GM12878 (cell line): Measurements from ENCODE around the gene PSMD1. TPM values are rescaled to one million over a fixed set of nuclear protein-coding genes. Genes with fewer than 3 reads are reported as not detected.
A peak's percentile ranks its signal among the peaks of the same experiment; 100 is the strongest.

Experiments used
- ATF7 ChIP-seq: fragments of 450-650 bp; IDR thresholded peaks from 2 replicates; pipeline ENCODE4 v1.6.1; 2016; ENCODE audit warnings: low read depth, mild to moderate bottlenecking
- BCL11A ChIP-seq: IDR thresholded peaks from 2 replicates; pipeline ENCODE4 v1.6.1; 2011; ENCODE audit warnings: low read depth, low read length
- CEBPB ChIP-seq, 2 experiments: fragments of 150-350 bp in 1 of 2; IDR thresholded peaks; 2 replicates each; pipeline ENCODE4 v1.6.1; 2012 to 2014; ENCODE audit warnings: low read depth in 2 of 2, low read length in 2 of 2, borderline replicate concordance in 1 of 2, inconsistent platforms in 1 of 2
- CHD1 ChIP-seq: IDR thresholded peaks from 2 replicates; pipeline ENCODE4 v1.6.1; 2012; ENCODE audit warnings: low read depth, low read length, improper control_type of control experiment
- EED ChIP-seq: sonication (generic); IDR thresholded peaks from 2 replicates; pipeline ENCODE4 v1.6.1; 2016; ENCODE audit warnings: antibody characterized with exemption, low read depth
- GATAD2B ChIP-seq: fragments of 450-650 bp; conservative IDR thresholded peaks from 2 replicates; pipeline ENCODE4 v1.6.1; 2017; ENCODE audit warnings: low read depth, mild to moderate bottlenecking, moderate library complexity
- HDGF ChIP-seq: fragments of 450-650 bp; IDR thresholded peaks from 2 replicates; pipeline ENCODE4 v1.6.1; 2016; ENCODE audit warnings: antibody characterized with exemption
- MYC ChIP-seq: IDR thresholded peaks from 2 replicates; pipeline ENCODE4 v1.6.1; 2011; ENCODE audit warnings: mild to moderate bottlenecking, low read length, moderate library complexity, inconsistent platforms; ENCODE audit not compliant: insufficient read depth, insufficient replicate concordance, insufficient read length, severe bottlenecking
- NR2C2 ChIP-seq: IDR thresholded peaks from 2 replicates; pipeline ENCODE4 v1.6.1; 2011; ENCODE audit warnings: borderline replicate concordance, low read depth; ENCODE audit not compliant: control insufficient read depth, insufficient read length
- POLR2A ChIP-seq: IDR thresholded peaks from 2 replicates; pipeline ENCODE4 v1.6.1; 2011; ENCODE audit warnings: low read depth, mild to moderate bottlenecking, low read length
- RELA ChIP-seq: fragments of 450-650 bp; IDR thresholded peaks from 2 replicates; pipeline ENCODE4 v1.8.0; 2014; ENCODE audit warnings: borderline replicate concordance; ENCODE audit not compliant: partially characterized antibody
- SIN3A ChIP-seq: IDR thresholded peaks from 2 replicates; pipeline ENCODE4 v1.6.1; 2012; ENCODE audit warnings: low read depth, low read length, improper control_type of control experiment
- SMAD5 ChIP-seq: IDR thresholded peaks from 2 replicates; pipeline ENCODE4 v1.6.1; 2016; ENCODE audit warnings: antibody characterized with exemption, low read depth
- STAT3 ChIP-seq: IDR thresholded peaks from 2 replicates; pipeline ENCODE4 v1.6.1; 2011; ENCODE audit warnings: low read depth, low read length, improper control_type of control experiment
- ZNF217 ChIP-seq: fragments of 450-650 bp; IDR thresholded peaks from 2 replicates; pipeline ENCODE4 v1.6.1; 2017; ENCODE audit warnings: antibody characterized with exemption, mild to moderate bottlenecking
- polyA plus RNA-seq, 11 experiments: library from polyadenylated mRNA; depleted of rRNA in 4 of 11; unstranded in 6 of 11; stranded (reverse) in 5 of 11; fragments of >200 nt; fragmentation: Nextera tagmentation in 4 of 11; fragmentation: Illumina TruSeq in 1 of 11; extraction: Ambion mirVana in 4 of 11; extraction: Trizol in 1 of 11; gene quantifications; 1 replicate in 1 of 11; 2 replicates in 10 of 11; pipeline versions ENCODE4 v1.2.1 to v1.2.3, GENCODE V29; 2011 to 2016; ENCODE audit warnings: inconsistent platforms in 2 of 11, missing spikeins in 2 of 11, low read depth in 1 of 11
- total RNA-seq, 4 experiments: library from RNA; depleted of rRNA in 3 of 4; stranded (reverse); fragments of >200 nt in 3 of 4; fragmentation: Illumina TruSeq in 1 of 4; extraction: Trizol in 1 of 4; gene quantifications; 2 replicates each; pipeline versions ENCODE4 v1.2.1 to v1.2.3, GENCODE V29; 2013 to 2021
- TF ChIP-seq, protein P1 (sequence below): fragments of 450-650 bp; IDR thresholded peaks from 2 replicates; pipeline ENCODE4 v1.6.1; 2017; ENCODE audit warnings: mild to moderate bottlenecking, low read depth, inconsistent platforms; ENCODE audit not compliant: poor library complexity, severe bottlenecking
- TF ChIP-seq, protein P2 (sequence below): IDR thresholded peaks from 2 replicates; pipeline ENCODE4 v1.6.1; 2012; ENCODE audit warnings: low read depth, low read length, improper control_type of control experiment
- TF ChIP-seq, protein P3 (sequence below): fragments of 450-650 bp; conservative IDR thresholded peaks from 2 replicates; pipeline ENCODE4 v1.6.1; 2017; ENCODE audit warnings: mild to moderate bottlenecking, moderate library complexity
- TF ChIP-seq, protein P4 (sequence below): fragments of 450-650 bp; IDR thresholded peaks from 2 replicates; pipeline ENCODE4 v1.6.1; 2017; ENCODE audit warnings: mild to moderate bottlenecking, moderate library complexity
- TF ChIP-seq, protein P5 (sequence below): fragments of 450-650 bp; IDR thresholded peaks from 2 replicates; pipeline ENCODE4 v1.6.1; 2014; ENCODE audit warnings: mild to moderate bottlenecking

The PSMD1 gene
- total and polyA plus RNA-seq, 10 of the 15 experiments (the other 5 are each of a cell fraction or from before 2014, with no cell fraction given) = 87.4 to 220 (median 139) TPM

DNA sequence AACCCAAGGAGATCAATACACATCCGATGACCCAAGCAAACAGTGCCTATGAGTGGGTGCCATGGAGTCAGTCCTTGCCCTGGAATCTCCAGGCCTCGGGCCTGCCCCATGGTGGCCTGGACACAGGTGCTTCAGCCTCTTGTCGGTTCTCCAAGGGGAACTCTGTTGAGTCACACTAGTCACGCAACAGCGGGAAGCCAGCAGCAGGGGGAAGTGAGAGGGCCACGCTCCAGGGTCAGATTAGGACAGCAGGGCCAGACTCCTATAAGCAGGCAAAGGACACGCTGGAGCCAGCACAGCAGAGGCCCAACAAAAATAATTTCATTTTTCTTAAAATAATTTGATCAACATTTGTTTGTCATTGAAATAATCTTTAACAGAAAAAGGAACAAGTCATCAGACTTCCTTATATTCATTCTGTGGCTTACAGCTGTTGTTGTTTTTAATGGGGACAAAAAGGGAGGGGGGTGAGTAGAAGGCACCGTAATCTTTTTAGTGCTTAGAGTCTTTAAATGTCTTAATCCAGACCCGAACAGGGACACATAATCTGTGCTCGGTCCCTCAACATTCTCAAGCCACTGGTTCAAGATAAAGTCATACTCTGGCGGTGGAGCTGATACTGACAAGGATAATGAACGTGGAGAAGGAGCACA lies 125.3 kb downstream of the PSMD1 start (continued):
- TF ChIP-seq, protein P1, sequence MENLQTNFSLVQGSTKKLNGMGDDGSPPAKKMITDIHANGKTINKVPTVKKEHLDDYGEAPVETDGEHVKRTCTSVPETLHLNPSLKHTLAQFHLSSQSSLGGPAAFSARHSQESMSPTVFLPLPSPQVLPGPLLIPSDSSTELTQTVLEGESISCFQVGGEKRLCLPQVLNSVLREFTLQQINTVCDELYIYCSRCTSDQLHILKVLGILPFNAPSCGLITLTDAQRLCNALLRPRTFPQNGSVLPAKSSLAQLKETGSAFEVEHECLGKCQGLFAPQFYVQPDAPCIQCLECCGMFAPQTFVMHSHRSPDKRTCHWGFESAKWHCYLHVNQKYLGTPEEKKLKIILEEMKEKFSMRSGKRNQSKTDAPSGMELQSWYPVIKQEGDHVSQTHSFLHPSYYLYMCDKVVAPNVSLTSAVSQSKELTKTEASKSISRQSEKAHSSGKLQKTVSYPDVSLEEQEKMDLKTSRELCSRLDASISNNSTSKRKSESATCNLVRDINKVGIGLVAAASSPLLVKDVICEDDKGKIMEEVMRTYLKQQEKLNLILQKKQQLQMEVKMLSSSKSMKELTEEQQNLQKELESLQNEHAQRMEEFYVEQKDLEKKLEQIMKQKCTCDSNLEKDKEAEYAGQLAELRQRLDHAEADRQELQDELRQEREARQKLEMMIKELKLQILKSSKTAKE = no peak
- TF ChIP-seq SIN3A (no peak), RELA (peak; percentile 47), GATAD2B (peak; percentile 44; the same call in 1 of the 2 replicates), EED (peak; percentile 95), POLR2A (0 out of 2 replicates have a peak, but pooled peaks have one; percentile 22), BCL11A (peak; percentile 77), NR2C2 (no peak), HDGF (no peak; the same call in 1 of the 2 replicates), ATF7 (peak; percentile 39; the same call in 1 of the 2 replicates), STAT3 (no peak), CHD1 (no peak), ZNF217 (no peak), MYC (no peak), SMAD5 (no peak), CEBPB (IDR thresholded peaks at IDR 0.05; ENCODE audit: borderline replicate concordance in 1 of 2, low read depth in 2 of 2, low read length in 2 of 2) (no peak)
- TF ChIP-seq, protein P2, sequence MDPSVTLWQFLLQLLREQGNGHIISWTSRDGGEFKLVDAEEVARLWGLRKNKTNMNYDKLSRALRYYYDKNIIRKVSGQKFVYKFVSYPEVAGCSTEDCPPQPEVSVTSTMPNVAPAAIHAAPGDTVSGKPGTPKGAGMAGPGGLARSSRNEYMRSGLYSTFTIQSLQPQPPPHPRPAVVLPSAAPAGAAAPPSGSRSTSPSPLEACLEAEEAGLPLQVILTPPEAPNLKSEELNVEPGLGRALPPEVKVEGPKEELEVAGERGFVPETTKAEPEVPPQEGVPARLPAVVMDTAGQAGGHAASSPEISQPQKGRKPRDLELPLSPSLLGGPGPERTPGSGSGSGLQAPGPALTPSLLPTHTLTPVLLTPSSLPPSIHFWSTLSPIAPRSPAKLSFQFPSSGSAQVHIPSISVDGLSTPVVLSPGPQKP = no peak
- TF ChIP-seq, protein P3, sequence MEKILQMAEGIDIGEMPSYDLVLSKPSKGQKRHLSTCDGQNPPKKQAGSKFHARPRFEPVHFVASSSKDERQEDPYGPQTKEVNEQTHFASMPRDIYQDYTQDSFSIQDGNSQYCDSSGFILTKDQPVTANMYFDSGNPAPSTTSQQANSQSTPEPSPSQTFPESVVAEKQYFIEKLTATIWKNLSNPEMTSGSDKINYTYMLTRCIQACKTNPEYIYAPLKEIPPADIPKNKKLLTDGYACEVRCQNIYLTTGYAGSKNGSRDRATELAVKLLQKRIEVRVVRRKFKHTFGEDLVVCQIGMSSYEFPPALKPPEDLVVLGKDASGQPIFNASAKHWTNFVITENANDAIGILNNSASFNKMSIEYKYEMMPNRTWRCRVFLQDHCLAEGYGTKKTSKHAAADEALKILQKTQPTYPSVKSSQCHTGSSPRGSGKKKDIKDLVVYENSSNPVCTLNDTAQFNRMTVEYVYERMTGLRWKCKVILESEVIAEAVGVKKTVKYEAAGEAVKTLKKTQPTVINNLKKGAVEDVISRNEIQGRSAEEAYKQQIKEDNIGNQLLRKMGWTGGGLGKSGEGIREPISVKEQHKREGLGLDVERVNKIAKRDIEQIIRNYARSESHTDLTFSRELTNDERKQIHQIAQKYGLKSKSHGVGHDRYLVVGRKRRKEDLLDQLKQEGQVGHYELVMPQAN = no peak
- TF ChIP-seq, protein P4, sequence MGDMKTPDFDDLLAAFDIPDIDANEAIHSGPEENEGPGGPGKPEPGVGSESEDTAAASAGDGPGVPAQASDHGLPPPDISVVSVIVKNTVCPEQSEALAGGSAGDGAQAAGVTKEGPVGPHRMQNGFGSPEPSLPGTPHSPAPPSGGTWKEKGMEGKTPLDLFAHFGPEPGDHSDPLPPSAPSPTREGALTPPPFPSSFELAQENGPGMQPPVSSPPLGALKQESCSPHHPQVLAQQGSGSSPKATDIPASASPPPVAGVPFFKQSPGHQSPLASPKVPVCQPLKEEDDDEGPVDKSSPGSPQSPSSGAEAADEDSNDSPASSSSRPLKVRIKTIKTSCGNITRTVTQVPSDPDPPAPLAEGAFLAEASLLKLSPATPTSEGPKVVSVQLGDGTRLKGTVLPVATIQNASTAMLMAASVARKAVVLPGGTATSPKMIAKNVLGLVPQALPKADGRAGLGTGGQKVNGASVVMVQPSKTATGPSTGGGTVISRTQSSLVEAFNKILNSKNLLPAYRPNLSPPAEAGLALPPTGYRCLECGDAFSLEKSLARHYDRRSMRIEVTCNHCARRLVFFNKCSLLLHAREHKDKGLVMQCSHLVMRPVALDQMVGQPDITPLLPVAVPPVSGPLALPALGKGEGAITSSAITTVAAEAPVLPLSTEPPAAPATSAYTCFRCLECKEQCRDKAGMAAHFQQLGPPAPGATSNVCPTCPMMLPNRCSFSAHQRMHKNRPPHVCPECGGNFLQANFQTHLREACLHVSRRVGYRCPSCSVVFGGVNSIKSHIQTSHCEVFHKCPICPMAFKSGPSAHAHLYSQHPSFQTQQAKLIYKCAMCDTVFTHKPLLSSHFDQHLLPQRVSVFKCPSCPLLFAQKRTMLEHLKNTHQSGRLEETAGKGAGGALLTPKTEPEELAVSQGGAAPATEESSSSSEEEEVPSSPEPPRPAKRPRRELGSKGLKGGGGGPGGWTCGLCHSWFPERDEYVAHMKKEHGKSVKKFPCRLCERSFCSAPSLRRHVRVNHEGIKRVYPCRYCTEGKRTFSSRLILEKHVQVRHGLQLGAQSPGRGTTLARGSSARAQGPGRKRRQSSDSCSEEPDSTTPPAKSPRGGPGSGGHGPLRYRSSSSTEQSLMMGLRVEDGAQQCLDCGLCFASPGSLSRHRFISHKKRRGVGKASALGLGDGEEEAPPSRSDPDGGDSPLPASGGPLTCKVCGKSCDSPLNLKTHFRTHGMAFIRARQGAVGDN = peak; percentile 95
- TF ChIP-seq, protein P5, sequence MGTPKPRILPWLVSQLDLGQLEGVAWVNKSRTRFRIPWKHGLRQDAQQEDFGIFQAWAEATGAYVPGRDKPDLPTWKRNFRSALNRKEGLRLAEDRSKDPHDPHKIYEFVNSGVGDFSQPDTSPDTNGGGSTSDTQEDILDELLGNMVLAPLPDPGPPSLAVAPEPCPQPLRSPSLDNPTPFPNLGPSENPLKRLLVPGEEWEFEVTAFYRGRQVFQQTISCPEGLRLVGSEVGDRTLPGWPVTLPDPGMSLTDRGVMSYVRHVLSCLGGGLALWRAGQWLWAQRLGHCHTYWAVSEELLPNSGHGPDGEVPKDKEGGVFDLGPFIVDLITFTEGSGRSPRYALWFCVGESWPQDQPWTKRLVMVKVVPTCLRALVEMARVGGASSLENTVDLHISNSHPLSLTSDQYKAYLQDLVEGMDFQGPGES = no peak
